Measurements from ENCODE around the gene GARIN5A. TPM values are rescaled to one million over a fixed set of nuclear protein-coding genes. Genes with fewer than 3 reads are reported as not detected.

GARIN5A gene
- not detected for total RNA-seq

GRCh38 chr19:50476224-50476906 is at the start of gene GARIN5A, which contains the start of gene EMC10:
Gene GARIN5A (minus strand): TSS chr19:50476848. CDS start chr19:50476388, 460 bp downstream.
Gene EMC10 (plus strand): TSS chr19:50476507. CDS start chr19:50476545, 38 bp downstream.
- no peaks in the 10 kb centered on the region for H3K27me3 ChIP-seq
- DNase-seq (ENCODE audit: extremely low spot score in 2 of 2), result no peak
- intact Hi-C loops (cut with DNase I), result no loop called here
- TF ChIP-seq, protein P1, sequence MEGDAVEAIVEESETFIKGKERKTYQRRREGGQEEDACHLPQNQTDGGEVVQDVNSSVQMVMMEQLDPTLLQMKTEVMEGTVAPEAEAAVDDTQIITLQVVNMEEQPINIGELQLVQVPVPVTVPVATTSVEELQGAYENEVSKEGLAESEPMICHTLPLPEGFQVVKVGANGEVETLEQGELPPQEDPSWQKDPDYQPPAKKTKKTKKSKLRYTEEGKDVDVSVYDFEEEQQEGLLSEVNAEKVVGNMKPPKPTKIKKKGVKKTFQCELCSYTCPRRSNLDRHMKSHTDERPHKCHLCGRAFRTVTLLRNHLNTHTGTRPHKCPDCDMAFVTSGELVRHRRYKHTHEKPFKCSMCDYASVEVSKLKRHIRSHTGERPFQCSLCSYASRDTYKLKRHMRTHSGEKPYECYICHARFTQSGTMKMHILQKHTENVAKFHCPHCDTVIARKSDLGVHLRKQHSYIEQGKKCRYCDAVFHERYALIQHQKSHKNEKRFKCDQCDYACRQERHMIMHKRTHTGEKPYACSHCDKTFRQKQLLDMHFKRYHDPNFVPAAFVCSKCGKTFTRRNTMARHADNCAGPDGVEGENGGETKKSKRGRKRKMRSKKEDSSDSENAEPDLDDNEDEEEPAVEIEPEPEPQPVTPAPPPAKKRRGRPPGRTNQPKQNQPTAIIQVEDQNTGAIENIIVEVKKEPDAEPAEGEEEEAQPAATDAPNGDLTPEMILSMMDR (IDR thresholded peaks at IDR 0.05), result peak in 1 of 3 experiments; percentile 9
- TF ChIP-seq POLR2AphosphoS5 (IDR thresholded peaks at IDR 0.05; ENCODE audit: insufficient read depth in 1 of 2, low read depth in 1 of 2) (peak; percentile 80 to 92), POLR2A (IDR thresholded peaks at IDR 0.05) (peak in 1 of 2 donors; percentile 5)
- no peaks in the 10 kb centered on the region for H3K9me3 ChIP-seq
- H3K4me3 ChIP-seq, result peak within 1 kb of the TSS; percentile 77 to 86
- peak within 1 kb of the TSS; percentile 68 for H3K27ac ChIP-seq
- peaks cover 0 to 23% of the 10 kb centered on the region in 2 donors for H3K36me3 ChIP-seq
- peaks cover 22% of the 10 kb centered on the region for H3K4me1 ChIP-seq

GRCh38 chr19:50522881-50523280 is 46.2 kb upstream of the GARIN5A start:
- Histone ChIP-seq H3K27me3 (no peaks in the 10 kb centered on the region), H3K4me1 (no peaks in the 10 kb centered on the region), H3K36me3 (no peaks in the 10 kb centered on the region), H3K27ac (no peak overlapping the region), H3K9me3 (no peaks in the 10 kb centered on the region), H3K4me3 (no peak overlapping the region)
- TF ChIP-seq, protein P1 (IDR thresholded peaks at IDR 0.05), result no peak
- TF ChIP-seq POLR2AphosphoS5 (IDR thresholded peaks at IDR 0.05; ENCODE audit: insufficient read depth in 1 of 2, low read depth in 1 of 2), result no peak
- TF ChIP-seq POLR2A (IDR thresholded peaks at IDR 0.05), result no peak
- no peak for DNase-seq (ENCODE audit: extremely low spot score in 2 of 2)
- intact Hi-C loops (cut with DNase I), result no loop called here

- no peaks in the 10 kb centered on the region for H3K9me3 ChIP-seq
- H3K27me3 ChIP-seq, result no peaks in the 10 kb centered on the region
- no peak overlapping the region for H3K27ac ChIP-seq
- H3K4me1 ChIP-seq, result no peaks in the 10 kb centered on the region
- TF ChIP-seq, protein P1 (IDR thresholded peaks at IDR 0.05), result no peak
- TF ChIP-seq POLR2A (IDR thresholded peaks at IDR 0.05) (no peak), POLR2AphosphoS5 (IDR thresholded peaks at IDR 0.05; ENCODE audit: insufficient read depth in 1 of 2, low read depth in 1 of 2) (no peak)
- H3K36me3 ChIP-seq, result no peaks in the 10 kb centered on the region
- intact Hi-C loops (cut with DNase I), result no loop called here
- DNase-seq (ENCODE audit: extremely low spot score in 2 of 2), result no peak
- H3K4me3 ChIP-seq, result no peak overlapping the region
These were observed 44.3 kb upstream of the GARIN5A start for GRCh38 chr19:50520822-50521465.

- no peaks in the 10 kb centered on the region for H3K4me1 ChIP-seq
- no peaks in the 10 kb centered on the region for H3K9me3 ChIP-seq
- no peak overlapping the region for H3K27ac ChIP-seq
- intact Hi-C loops (cut with DNase I), result no loop called here
- DNase-seq (ENCODE audit: extremely low spot score in 2 of 2), result no peak
- no peaks in the 10 kb centered on the region for H3K36me3 ChIP-seq
- H3K27me3 ChIP-seq, result no peaks in the 10 kb centered on the region
- H3K4me3 ChIP-seq, result no peak overlapping the region
- TF ChIP-seq POLR2A (IDR thresholded peaks at IDR 0.05), result no peak
- TF ChIP-seq, protein P1 (IDR thresholded peaks at IDR 0.05), result no peak
- TF ChIP-seq POLR2AphosphoS5 (IDR thresholded peaks at IDR 0.05; ENCODE audit: insufficient read depth in 1 of 2, low read depth in 1 of 2), result no peak
These were observed 42.4 kb upstream of the GARIN5A start for GRCh38 chr19:50519006-50519575.
